Measurements from ENCODE around the gene EID3.

- TF ChIP-seq CTCF (IDR thresholded peaks at IDR 0.05 in 4 of 5, conservative IDR thresholded peaks at IDR 0.05 in 1 of 5) (no peak), POLR2A (IDR thresholded peaks at IDR 0.05) (no peak)
These were observed 13.2 kb upstream of the EID3 start for GRCh38 chr12:104290320-104290719.

Measured in gastrocnemius medialis (tissue), 4 donors.